Measurements from ENCODE around the gene CYB5A. TPM values are rescaled to one million over a fixed set of nuclear protein-coding genes. Genes with fewer than 3 reads are reported as not detected.
"Not testable (repeated sequence)": the region's sequence is repeated elsewhere in the genome, so short reads cannot be mapped to it uniquely, and the experiment has no call there.

CYB5A gene
- total RNA-seq, 6 experiments from 2014 or later, result 60.4 to 83.3 (median 69.1) TPM

- Mint-ChIP-seq H3K9me3 (no peaks in the 10 kb centered on the region), H3K27me3 (ENCODE audit: insufficient read depth) (no peaks in the 10 kb centered on the region), H3K4me3 (peak overlapping the region; percentile 84), H3K27ac (peak overlapping the region; percentile 86), H3K36me3 (ENCODE audit: low read depth) (peaks cover 5% of the 10 kb centered on the region), H3K4me1 (ENCODE audit: low read depth) (peaks cover 71% of the 10 kb centered on the region)
- DNase-seq, result no peak
- no peak for TF ChIP-seq CTCF (IDR thresholded peaks at IDR 0.05)
Observed at GRCh38 chr18:74288730-74289129, 3.0 kb downstream of the CYB5A start.

- H3K4me3 Mint-ChIP-seq, result no peak overlapping the region
- no peak overlapping the region for H3K27ac Mint-ChIP-seq
- H3K36me3 Mint-ChIP-seq (ENCODE audit: low read depth), result peaks cover 5% of the 10 kb centered on the region
- DNase-seq, result no peak
- no peaks in the 10 kb centered on the region for H3K27me3 Mint-ChIP-seq (ENCODE audit: insufficient read depth)
- H3K4me1 Mint-ChIP-seq (ENCODE audit: low read depth), result peaks cover 76% of the 10 kb centered on the region
- TF ChIP-seq CTCF (IDR thresholded peaks at IDR 0.05), result no peak
- H3K9me3 Mint-ChIP-seq, result no peaks in the 10 kb centered on the region
Observed at GRCh38 chr18:74288041-74288440, 3.7 kb downstream of the CYB5A start.

- H3K27ac Mint-ChIP-seq, result no peak overlapping the region
- no peak for TF ChIP-seq CTCF (IDR thresholded peaks at IDR 0.05)
- H3K36me3 Mint-ChIP-seq (ENCODE audit: low read depth), result peaks cover 4% of the 10 kb centered on the region
- peaks cover 76% of the 10 kb centered on the region for H3K4me1 Mint-ChIP-seq (ENCODE audit: low read depth)
- H3K4me3 Mint-ChIP-seq, result no peak overlapping the region
- H3K27me3 Mint-ChIP-seq (ENCODE audit: insufficient read depth), result peaks cover 2% of the 10 kb centered on the region; the same call in 1 of the 2 replicates
- no peaks in the 10 kb centered on the region for H3K9me3 Mint-ChIP-seq
- no peak for DNase-seq
Observed at GRCh38 chr18:74286856-74287255, 4.9 kb downstream of the CYB5A start.

- TF ChIP-seq CTCF (IDR thresholded peaks at IDR 0.05), result no peak
- no peaks in the 10 kb centered on the region for H3K9me3 Mint-ChIP-seq
- no peak overlapping the region for H3K27ac Mint-ChIP-seq
- H3K36me3 Mint-ChIP-seq (ENCODE audit: low read depth), result no peaks in the 10 kb centered on the region
- no peak overlapping the region for H3K4me3 Mint-ChIP-seq
- H3K27me3 Mint-ChIP-seq (ENCODE audit: insufficient read depth), result peaks cover 2% of the 10 kb centered on the region; the same call in 1 of the 2 replicates
- peak; percentile 19 for DNase-seq
- H3K4me1 Mint-ChIP-seq (ENCODE audit: low read depth), result peaks cover 77% of the 10 kb centered on the region
Observed at GRCh38 chr18:74286106-74286855, 5.5 kb downstream of the CYB5A start.

DNA sequence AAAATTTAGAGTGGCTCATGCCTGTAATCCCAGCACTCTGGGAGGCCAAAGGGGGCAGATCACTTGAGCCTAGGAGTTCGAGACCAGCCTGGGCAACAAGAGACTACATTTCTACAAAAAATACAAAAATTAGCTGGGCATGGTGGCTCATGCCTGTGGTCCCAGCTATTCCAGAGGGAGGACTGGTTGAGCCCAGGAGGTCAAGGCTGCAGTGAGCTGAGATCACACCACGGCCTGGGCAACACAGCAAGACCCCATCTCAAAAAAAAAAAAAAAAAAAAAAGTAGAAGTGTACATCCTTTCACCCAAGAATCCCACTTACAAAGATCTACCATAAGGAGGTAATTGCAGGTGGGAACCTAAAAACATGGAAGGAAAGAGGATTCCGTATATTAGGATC, 6.2 kb downstream of the CYB5A start:
- H3K27me3 Mint-ChIP-seq (ENCODE audit: insufficient read depth); H3K9me3 Mint-ChIP-seq; H3K36me3 Mint-ChIP-seq (ENCODE audit: low read depth); DNase-seq; H3K27ac Mint-ChIP-seq; H3K4me3 Mint-ChIP-seq: not testable (repeated sequence)
- peaks cover 76% of the 10 kb centered on the region for H3K4me1 Mint-ChIP-seq (ENCODE audit: low read depth)

DNA sequence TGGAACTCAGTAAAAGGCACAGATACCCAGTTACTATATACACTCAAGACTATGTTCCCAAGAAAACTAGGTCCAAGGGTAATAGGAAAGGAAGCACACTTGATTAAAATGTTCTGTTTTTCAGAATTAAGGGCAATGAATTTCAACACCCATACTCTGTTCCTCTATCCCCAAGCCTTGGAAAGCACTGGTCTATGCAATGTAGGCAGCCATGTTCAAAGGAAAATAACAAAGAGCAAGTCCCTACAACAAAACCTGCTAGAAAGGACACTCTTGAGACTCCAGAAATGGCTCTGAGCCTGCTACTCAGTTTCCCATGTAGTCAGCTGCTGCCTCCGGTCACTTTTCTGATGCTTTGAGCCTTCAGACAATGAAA, 6.8 kb downstream of the CYB5A start:
- Mint-ChIP-seq H3K4me1 (ENCODE audit: low read depth) (peaks cover 70% of the 10 kb centered on the region), H3K27me3 (ENCODE audit: insufficient read depth) (peaks cover 2% of the 10 kb centered on the region; the same call in 1 of the 2 replicates), H3K9me3 (no peaks in the 10 kb centered on the region), H3K36me3 (ENCODE audit: low read depth) (no peaks in the 10 kb centered on the region), H3K27ac (no peak overlapping the region), H3K4me3 (no peak overlapping the region)
- DNase-seq, result no peak
- no peak for TF ChIP-seq CTCF (IDR thresholded peaks at IDR 0.05)

All from HFFc6 (cell line).